Neural progenitor cell (in vitro differentiated cells): ENCODE data around the gene PLA2G3. TPM values are rescaled to one million over a fixed set of nuclear protein-coding genes. Genes with fewer than 3 reads are reported as not detected.

Experiments
- DNase-seq: peaks from one replicate; pipeline ENCODE4 v3.0.0-alpha.2; 2016; ENCODE audit warnings: low spot score
- H2AFZ ChIP-seq: fragments of 200-600 bp; sonication (generic); replicated peaks from 2 replicates; pipeline ENCODE4 v1.6.1; 2016; ENCODE audit warnings: antibody characterized with exemption
- H3F3A ChIP-seq: fragments of 200-600 bp; sonication (generic); 2 replicates; pipeline ENCODE4 v1.6.1; 2016; ENCODE audit warnings: antibody characterized with exemption, low read depth
- H3K27ac ChIP-seq: fragments of 200-600 bp; sonication (generic); 2 replicates; pipeline ENCODE4 v1.5.1; 2016; ENCODE audit warnings: mild to moderate bottlenecking
- H3K27me3 ChIP-seq: fragments of 200-600 bp; sonication (generic); 2 replicates; pipeline ENCODE4 v1.6.1; 2016; ENCODE audit warnings: mild to moderate bottlenecking, moderate library complexity
- H3K36me3 ChIP-seq: fragments of 200-600 bp; sonication (generic); 2 replicates; pipeline ENCODE4 v1.5.1; 2016
- H3K4me1 ChIP-seq: fragments of 200-600 bp; sonication (generic); 2 replicates; pipeline ENCODE4 v1.6.1; 2016; ENCODE audit warnings: mixed run types
- H3K4me2 ChIP-seq: fragments of 200-600 bp; sonication (generic); 2 replicates; pipeline ENCODE4 v1.6.1; 2016
- H3K4me3 ChIP-seq: fragments of 200-600 bp; sonication (generic); 2 replicates; pipeline ENCODE4 v1.5.1; 2016
- H3K79me2 ChIP-seq: fragments of 200-600 bp; sonication (generic); 2 replicates; pipeline ENCODE4 v1.6.1; 2016; ENCODE audit warnings: low read depth
- H3K9ac ChIP-seq: fragments of 200-600 bp; sonication (generic); 2 replicates; pipeline ENCODE4 v1.6.1; 2016
- H3K9me3 ChIP-seq: fragments of 200-600 bp; sonication (generic); 2 replicates; pipeline ENCODE4 v1.5.1; 2016; ENCODE audit warnings: low read depth
- H4K20me1 ChIP-seq: fragments of 200-600 bp; sonication (generic); 2 replicates; pipeline ENCODE4 v1.6.1; 2016; ENCODE audit warnings: low read depth
- H3K27ac Mint-ChIP-seq: 3 replicates; pipeline ENCODE4 v1.8.0; 2021; ENCODE audit warnings: mixed read lengths
- H3K27me3 Mint-ChIP-seq: 2 replicates; pipeline ENCODE4 v1.8.0; 2022; ENCODE audit warnings: low read depth, mild to moderate bottlenecking, inconsistent platforms, moderate library complexity, mixed read lengths; ENCODE audit not compliant: insufficient read depth
- H3K36me3 Mint-ChIP-seq: 3 replicates; pipeline ENCODE4 v1.8.0; 2021; ENCODE audit warnings: mixed read lengths
- H3K4me1 Mint-ChIP-seq: 3 replicates; pipeline ENCODE4 v1.8.0; 2021; ENCODE audit warnings: mixed read lengths
- H3K4me3 Mint-ChIP-seq: 3 replicates; pipeline ENCODE4 v1.8.0; 2021; ENCODE audit warnings: mild to moderate bottlenecking, moderate library complexity, mixed read lengths
- H3K9me3 Mint-ChIP-seq: 3 replicates; pipeline ENCODE4 v1.8.0; 2020; ENCODE audit warnings: mixed read lengths
- EZH2 ChIP-seq: fragments of 200-600 bp; sonication (generic); IDR thresholded peaks from 2 replicates; pipeline ENCODE4 v1.6.1; 2017; ENCODE audit warnings: antibody characterized with exemption, mild to moderate bottlenecking, moderate library complexity
- EZH2phosphoT487 ChIP-seq: fragments of 200-600 bp; sonication (generic); IDR thresholded peaks from 2 replicates; pipeline ENCODE4 v1.6.1; 2017; ENCODE audit warnings: antibody characterized with exemption
- total RNA-seq: library from RNA; depleted of rRNA; stranded (reverse); fragments of >200 nt; gene quantifications from 2 replicates; pipeline ENCODE4 v1.2.3, GENCODE V29; 2015; ENCODE audit warnings: low replicate concordance
- TF ChIP-seq, protein P1 (sequence below): fragments of 200-600 bp; sonication (generic); IDR thresholded peaks from 2 replicates; pipeline ENCODE4 v1.5.1; 2017; ENCODE audit warnings: antibody characterized with exemption, mild to moderate bottlenecking

Gene PLA2G3
- total RNA-seq, 1 donor from 2014 or later: 0.41 TPM

GRCh38 chr22:31184015-31184414 lies 43.7 kb upstream of the PLA2G3 start:
- Histone ChIP-seq H3F3A (no peaks in the 10 kb centered on the region), H3K4me2 (no peak overlapping the region), H3K27ac (no peak overlapping the region), H3K9ac (no peak overlapping the region), H2AFZ (no peak overlapping the region), H3K9me3 (no peaks in the 10 kb centered on the region), H3K4me3 (no peak overlapping the region), H3K79me2 (peaks cover 4% of the 10 kb centered on the region), H3K27me3 (no peaks in the 10 kb centered on the region), H3K36me3 (no peaks in the 10 kb centered on the region), H3K4me1 (no peaks in the 10 kb centered on the region), H4K20me1 (no peaks in the 10 kb centered on the region)
- H3K4me3 Mint-ChIP-seq: no peak overlapping the region
- H3K9me3 Mint-ChIP-seq: peaks cover 4% of the 10 kb centered on the region
- no peaks in the 10 kb centered on the region for H3K4me1 Mint-ChIP-seq
- peaks cover 22% of the 10 kb centered on the region for H3K36me3 Mint-ChIP-seq
- TF ChIP-seq, protein P1, sequence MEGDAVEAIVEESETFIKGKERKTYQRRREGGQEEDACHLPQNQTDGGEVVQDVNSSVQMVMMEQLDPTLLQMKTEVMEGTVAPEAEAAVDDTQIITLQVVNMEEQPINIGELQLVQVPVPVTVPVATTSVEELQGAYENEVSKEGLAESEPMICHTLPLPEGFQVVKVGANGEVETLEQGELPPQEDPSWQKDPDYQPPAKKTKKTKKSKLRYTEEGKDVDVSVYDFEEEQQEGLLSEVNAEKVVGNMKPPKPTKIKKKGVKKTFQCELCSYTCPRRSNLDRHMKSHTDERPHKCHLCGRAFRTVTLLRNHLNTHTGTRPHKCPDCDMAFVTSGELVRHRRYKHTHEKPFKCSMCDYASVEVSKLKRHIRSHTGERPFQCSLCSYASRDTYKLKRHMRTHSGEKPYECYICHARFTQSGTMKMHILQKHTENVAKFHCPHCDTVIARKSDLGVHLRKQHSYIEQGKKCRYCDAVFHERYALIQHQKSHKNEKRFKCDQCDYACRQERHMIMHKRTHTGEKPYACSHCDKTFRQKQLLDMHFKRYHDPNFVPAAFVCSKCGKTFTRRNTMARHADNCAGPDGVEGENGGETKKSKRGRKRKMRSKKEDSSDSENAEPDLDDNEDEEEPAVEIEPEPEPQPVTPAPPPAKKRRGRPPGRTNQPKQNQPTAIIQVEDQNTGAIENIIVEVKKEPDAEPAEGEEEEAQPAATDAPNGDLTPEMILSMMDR: no peak
- TF ChIP-seq EZH2phosphoT487 (no peak), EZH2 (no peak)
- H3K27me3 Mint-ChIP-seq: no peaks in the 10 kb centered on the region
- no peak overlapping the region for H3K27ac Mint-ChIP-seq
- DNase-seq: no peak

DNA sequence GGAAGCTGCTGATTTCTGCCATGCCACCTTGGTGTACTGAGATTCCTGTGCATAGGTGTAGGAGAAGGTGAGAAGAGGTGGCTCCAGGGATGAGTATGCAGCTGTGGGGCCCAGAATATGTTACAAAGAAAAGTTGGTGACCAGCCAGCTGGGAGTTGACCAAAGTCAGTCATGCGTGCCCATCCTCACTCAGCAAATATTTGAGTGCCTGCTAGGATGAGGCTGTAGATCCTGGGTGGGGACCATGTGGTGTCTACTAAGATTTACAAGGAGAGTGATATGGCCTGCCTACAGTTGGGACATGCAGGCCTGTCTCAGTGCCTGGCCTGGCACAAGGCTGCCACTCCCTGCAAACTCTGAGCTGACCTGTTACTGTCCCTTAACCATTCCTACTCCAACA lies 39.0 kb upstream of the PLA2G3 start:
- Mint-ChIP-seq H3K9me3 (no peaks in the 10 kb centered on the region), H3K4me1 (no peaks in the 10 kb centered on the region), H3K27ac (no peak overlapping the region), H3K27me3 (no peaks in the 10 kb centered on the region), H3K36me3 (peaks cover 10% of the 10 kb centered on the region), H3K4me3 (no peak overlapping the region)
- Histone ChIP-seq H3K27ac (no peak overlapping the region), H3K9ac (no peak overlapping the region), H2AFZ (no peak overlapping the region), H4K20me1 (no peaks in the 10 kb centered on the region), H3K4me2 (no peak overlapping the region), H3K4me3 (no peak overlapping the region), H3K9me3 (no peaks in the 10 kb centered on the region), H3K4me1 (no peaks in the 10 kb centered on the region), H3K79me2 (peaks cover 4% of the 10 kb centered on the region), H3F3A (no peaks in the 10 kb centered on the region), H3K36me3 (no peaks in the 10 kb centered on the region), H3K27me3 (no peaks in the 10 kb centered on the region)
- TF ChIP-seq EZH2phosphoT487: no peak
- TF ChIP-seq, protein P1: no peak
- no peak for TF ChIP-seq EZH2
- DNase-seq: no peak

- no peaks in the 10 kb centered on the region for H4K20me1 ChIP-seq
- no peaks in the 10 kb centered on the region for H3K27me3 ChIP-seq
- TF ChIP-seq EZH2phosphoT487 (no peak), EZH2 (no peak)
- TF ChIP-seq, protein P1: no peak
- Mint-ChIP-seq H3K36me3 (peaks cover 10% of the 10 kb centered on the region), H3K4me3 (no peak overlapping the region), H3K27ac (no peak overlapping the region), H3K27me3 (no peaks in the 10 kb centered on the region), H3K9me3 (no peaks in the 10 kb centered on the region), H3K4me1 (no peaks in the 10 kb centered on the region)
- H3K4me3 ChIP-seq: no peak overlapping the region
- H3F3A ChIP-seq: no peaks in the 10 kb centered on the region
- H3K79me2 ChIP-seq: peaks cover 7% of the 10 kb centered on the region
- no peak overlapping the region for H2AFZ ChIP-seq
- H3K36me3 ChIP-seq: no peaks in the 10 kb centered on the region
- no peak overlapping the region for H3K9ac ChIP-seq
- no peaks in the 10 kb centered on the region for H3K4me1 ChIP-seq
- H3K9me3 ChIP-seq: no peaks in the 10 kb centered on the region
- no peak overlapping the region for H3K27ac ChIP-seq
- DNase-seq: no peak
- no peak overlapping the region for H3K4me2 ChIP-seq
Measured at GRCh38 chr22:31178859-31179258, 38.6 kb upstream of the PLA2G3 start.
